Ovary (tissue), 3 donors: ENCODE measurements around the gene DSCAML1.

Experiments
- CTCF ChIP-seq, 3 donors: fragments of 450-650 bp in 2 of 3; fragments of 200-600 bp in 1 of 3; IDR thresholded peaks; one replicate each; pipeline versions ENCODE4 v1.5.1 to v1.8.0; 2016 to 2022; ENCODE audit warnings: antibody characterized with exemption in 3 of 3, mild to moderate bottlenecking in 1 of 3
- EP300 ChIP-seq: sonication (generic); formaldehyde crosslinking; IDR thresholded peaks from one replicate; pipeline ENCODE4 v1.6.1; 2017; ENCODE audit warnings: antibody characterized with exemption
- POLR2A ChIP-seq: fragments of 450-650 bp; IDR thresholded peaks from one replicate; pipeline ENCODE4 v1.6.1; 2017; ENCODE audit warnings: antibody characterized with exemption, mild to moderate bottlenecking, moderate library complexity
- donor health status: DM: no; HTN: no; CAD: no.

GRCh38 chr11:117603932-117604331, 193.1 kb downstream of the DSCAML1 start:
- TF ChIP-seq CTCF (IDR thresholded peaks at IDR 0.05) (no peak), POLR2A (no peak), EP300 (no peak)
